Neuronal stem cell (in vitro differentiated cells): Measurements from ENCODE around the gene MXD4.
A peak's percentile ranks its signal among the peaks of the same experiment; 100 is the strongest.

Experiments used
- DNase-seq: peaks from one replicate; pipeline ENCODE4 v3.0.0-alpha.2; 2013; ENCODE audit warnings: low spot score
- H2AFZ ChIP-seq: one replicate; pipeline ENCODE4 v1.6.1; 2013; ENCODE audit warnings: mild to moderate bottlenecking, low read length, inconsistent platforms
- H2AK5ac ChIP-seq: 2 replicates; pipeline ENCODE4 v1.6.1; 2013; ENCODE audit warnings: low read depth, mild to moderate bottlenecking, inconsistent platforms, low read length, moderate library complexity, mixed read lengths
- H2BK120ac ChIP-seq: 2 replicates; pipeline ENCODE4 v1.6.1; 2013; ENCODE audit warnings: low read depth, mild to moderate bottlenecking, inconsistent platforms, low read length, moderate library complexity, mixed read lengths
- H2BK12ac ChIP-seq: one replicate; pipeline ENCODE4 v1.6.1; 2013; ENCODE audit warnings: low read length, inconsistent platforms
- H2BK15ac ChIP-seq: 2 replicates; pipeline ENCODE4 v1.6.1; 2013; ENCODE audit warnings: mild to moderate bottlenecking, low read length, inconsistent platforms, mixed read lengths
- H2BK5ac ChIP-seq: one replicate; pipeline ENCODE4 v1.6.1; 2013; ENCODE audit warnings: inconsistent platforms, mild to moderate bottlenecking, low read length, moderate library complexity
- H3K14ac ChIP-seq: one replicate; pipeline ENCODE4 v1.6.1; 2013; ENCODE audit warnings: low read length, inconsistent platforms
- H3K18ac ChIP-seq: 2 replicates; pipeline ENCODE4 v1.6.1; 2013; ENCODE audit warnings: low read length, inconsistent platforms
- H3K23ac ChIP-seq: 2 replicates; pipeline ENCODE4 v1.6.1; 2013; ENCODE audit warnings: low read depth, mild to moderate bottlenecking, mixed read lengths, low read length, inconsistent platforms; ENCODE audit not compliant: poor library complexity
- H3K27ac ChIP-seq: replicated peaks from 3 replicates; pipeline ENCODE4 v1.5.1; 2013; ENCODE audit warnings: low read length, inconsistent platforms
- H3K27me3 ChIP-seq, 3 experiments: 2 replicates each; pipeline ENCODE4 v1.6.1; 2013; ENCODE audit warnings: low read length in 3 of 3, mild to moderate bottlenecking in 2 of 3, inconsistent platforms in 1 of 3, low read depth in 1 of 3, mixed read lengths in 1 of 3, moderate library complexity in 1 of 3; ENCODE audit not compliant: control insufficient read depth in 3 of 3, insufficient read depth in 3 of 3
- H3K36me3 ChIP-seq, 2 donors: replicated peaks in 1 of 2; 2 replicates each; pipeline ENCODE4 v1.6.1; 2013; ENCODE audit warnings: low read length in 2 of 2; ENCODE audit not compliant: control insufficient read depth in 2 of 2, insufficient read depth in 2 of 2
- H3K4ac ChIP-seq: 2 replicates; pipeline ENCODE4 v1.6.1; 2013; ENCODE audit warnings: inconsistent platforms, mild to moderate bottlenecking, low read length, moderate library complexity
- H3K4me1 ChIP-seq, 2 donors: 1 replicate in 1 of 2; 2 replicates in 1 of 2; pipeline ENCODE4 v1.6.1; 2013; ENCODE audit warnings: low read length in 2 of 2, low read depth in 1 of 2; ENCODE audit not compliant: control insufficient read depth in 2 of 2, insufficient read depth in 1 of 2
- H3K4me2 ChIP-seq: one replicate; pipeline ENCODE4 v1.6.1; 2013; ENCODE audit warnings: mild to moderate bottlenecking, low read length, inconsistent platforms; ENCODE audit not compliant: insufficient read depth, poor library complexity, severe bottlenecking
- H3K4me3 ChIP-seq, 2 donors: 2 replicates each; pipeline ENCODE4 v1.5.1; 2013; ENCODE audit warnings: low read length in 2 of 2, mild to moderate bottlenecking in 2 of 2, inconsistent platforms in 1 of 2, moderate library complexity in 1 of 2
- H3K79me1 ChIP-seq: one replicate; pipeline ENCODE4 v1.6.1; 2013; ENCODE audit warnings: low read depth, mild to moderate bottlenecking, inconsistent platforms, low read length, moderate library complexity
- H3K9ac ChIP-seq: one replicate; pipeline ENCODE4 v1.6.1; 2013; ENCODE audit warnings: mild to moderate bottlenecking, low read depth, low read length, inconsistent platforms; ENCODE audit not compliant: poor library complexity
- H3K9me3 ChIP-seq, 2 donors: replicated peaks in 1 of 2; 2 replicates each; pipeline versions ENCODE3 to v1.6.1; 2013; ENCODE audit warnings: low read length in 2 of 2, mild to moderate bottlenecking in 2 of 2, inconsistent platforms in 1 of 2, low read depth in 1 of 2, mixed read lengths in 1 of 2, moderate library complexity in 1 of 2; ENCODE audit not compliant: control insufficient read depth in 2 of 2, insufficient read depth in 1 of 2
- H4K8ac ChIP-seq: one replicate; pipeline ENCODE4 v1.6.1; 2013; ENCODE audit warnings: low read depth, mild to moderate bottlenecking, inconsistent platforms, low read length, moderate library complexity
- H4K91ac ChIP-seq: one replicate; pipeline ENCODE4 v1.6.1; 2013; ENCODE audit warnings: low read length, low read depth, mild to moderate bottlenecking, inconsistent platforms; ENCODE audit not compliant: poor library complexity
- WGBS, 2 donors: extraction: QIAGEN DNeasy Blood & Tissue Kit; methylation state at CpG; one replicate each; pipeline ENCODE4 v1.1.7; 2013; ENCODE audit warnings: missing lambda C conversion rate in 2 of 2, mixed read lengths in 1 of 2; ENCODE audit not compliant: insufficient read length in 2 of 2, insufficient replicate concordance in 1 of 2; ENCODE audit errors: extremely low coverage in 2 of 2; 5-methylcytosine and 5-hydroxymethylcytosine counted together

MXD4 gene

DNA sequence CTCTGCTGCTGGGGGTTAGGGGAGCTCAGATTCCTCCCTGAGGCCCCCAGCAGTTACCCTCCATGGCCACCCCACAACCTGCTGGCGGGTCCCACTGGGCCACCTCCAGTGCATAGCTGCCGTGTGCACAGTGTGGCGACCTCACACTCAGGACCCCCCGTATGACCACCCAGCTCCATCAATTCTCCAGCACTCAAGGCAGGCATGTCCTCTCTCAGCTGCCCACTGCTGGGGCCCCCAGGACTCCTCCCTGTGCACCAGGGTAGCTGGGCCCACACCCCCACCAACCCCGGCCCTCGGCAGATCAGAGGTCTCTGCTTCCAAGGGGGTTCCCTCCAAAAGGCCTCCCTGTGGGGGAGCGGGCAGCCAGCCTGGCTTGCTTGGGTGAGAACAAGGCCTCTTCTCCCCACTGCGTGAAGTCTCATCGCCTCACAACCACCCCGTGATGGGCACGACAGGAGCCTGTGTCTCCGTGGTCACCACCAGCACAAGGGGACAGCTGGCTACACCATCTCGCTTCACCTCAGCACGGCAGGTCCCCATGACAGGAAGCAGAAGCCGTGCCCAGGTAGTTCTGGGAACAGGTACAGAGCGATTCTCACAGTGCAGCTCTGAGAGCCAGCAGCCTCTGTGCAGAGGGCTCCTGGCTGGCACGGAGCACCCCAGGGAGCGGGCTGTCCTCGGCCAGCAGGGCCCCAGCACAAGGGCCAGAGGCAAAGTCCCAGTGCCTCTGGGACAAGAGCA, 15.4 kb downstream of the MXD4 start:
- Histone ChIP-seq H2BK5ac (peak overlapping the region; percentile 53), H2AK5ac (no peak overlapping the region), H3K36me3 (peaks cover 6 to 21% of the 10 kb centered on the region in 2 donors), H3K79me1 (peaks cover 2% of the 10 kb centered on the region), H3K4me2 (no peak overlapping the region), H3K9ac (no peak overlapping the region), H4K91ac (no peak overlapping the region), H3K9me3 (peaks cover 0 to 3% of the 10 kb centered on the region in 2 donors), H3K4ac (no peak overlapping the region), H3K23ac (peak overlapping the region; percentile 65), H2BK15ac (peak overlapping the region; percentile 9), H3K14ac (no peak overlapping the region), H2BK120ac (no peak overlapping the region), H3K18ac (peak overlapping the region; percentile 8), H3K4me1 (peaks cover 0 to 4% of the 10 kb centered on the region in 2 donors), H3K27me3 (no peaks in the 10 kb centered on the region), H3K27ac (no peak overlapping the region), H4K8ac (no peak overlapping the region), H3K4me3 (peak overlapping the region in 1 of 2 donors; percentile 41), H2BK12ac (no peak overlapping the region), H2AFZ (no peak overlapping the region)
- WGBS, 2 donors = no CpG with 5 or more reads among the region's 19 CpGs
- DNase-seq = no peak

DNA sequence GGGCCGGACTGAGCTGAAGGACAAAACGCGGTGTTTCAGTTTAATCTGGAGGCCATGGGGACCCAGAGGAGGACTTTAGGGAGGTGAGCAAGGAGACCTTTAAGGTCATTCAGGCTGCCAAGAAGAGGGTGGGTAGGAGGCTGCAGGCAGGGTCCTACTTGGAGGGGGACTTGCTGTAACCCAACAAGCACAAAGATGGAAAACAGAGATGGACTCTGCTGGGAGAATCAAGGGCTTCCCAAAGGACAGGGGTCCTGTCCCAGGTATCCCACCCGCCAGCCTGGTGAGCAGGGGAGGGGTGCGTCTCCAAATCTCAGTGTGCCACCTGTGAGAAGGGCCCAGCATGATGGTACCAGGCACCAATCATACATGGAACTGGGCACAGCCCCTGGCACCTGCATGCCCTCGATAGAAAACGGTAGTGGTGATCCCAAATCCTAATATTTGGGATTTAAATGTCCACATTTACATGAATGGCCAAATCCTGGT, 16.1 kb downstream of the MXD4 start:
- peaks cover 4% of the 10 kb centered on the region for H3K79me1 ChIP-seq
- H3K18ac ChIP-seq = no peak overlapping the region
- peaks cover 0 to 6% of the 10 kb centered on the region in 2 donors for H3K4me1 ChIP-seq
- no peak overlapping the region for H2BK15ac ChIP-seq
- WGBS, 2 donors = no CpG with 5 or more reads among the region's 7 CpGs
- H3K36me3 ChIP-seq = peaks cover 0 to 16% of the 10 kb centered on the region in 2 donors
- no peak overlapping the region for H4K8ac ChIP-seq
- H4K91ac ChIP-seq = no peak overlapping the region
- peak overlapping the region; percentile 40 for H3K9ac ChIP-seq
- no peaks in the 10 kb centered on the region for H3K27me3 ChIP-seq
- H3K4me3 ChIP-seq = no peak overlapping the region
- no peak overlapping the region for H2AFZ ChIP-seq
- H2BK120ac ChIP-seq = no peak overlapping the region
- H2BK12ac ChIP-seq = no peak overlapping the region
- no peak overlapping the region for H2BK5ac ChIP-seq
- peak overlapping the region; percentile 37 for H3K23ac ChIP-seq
- H3K9me3 ChIP-seq = peaks cover 0 to 3% of the 10 kb centered on the region in 2 donors
- DNase-seq = no peak
- no peak overlapping the region for H3K14ac ChIP-seq
- H3K27ac ChIP-seq = no peak overlapping the region
- no peak overlapping the region for H3K4ac ChIP-seq
- H2AK5ac ChIP-seq = no peak overlapping the region
- no peak overlapping the region for H3K4me2 ChIP-seq

GRCh38 chr4:2245057-2245786, 16.7 kb downstream of the MXD4 start:
- H2BK15ac ChIP-seq = no peak overlapping the region
- no peaks in the 10 kb centered on the region for H3K27me3 ChIP-seq
- peaks cover 4% of the 10 kb centered on the region for H3K79me1 ChIP-seq
- no peak overlapping the region for H2AFZ ChIP-seq
- H2AK5ac ChIP-seq = no peak overlapping the region
- WGBS, 2 donors = no CpG with 5 or more reads among the region's 7 CpGs
- no peak overlapping the region for H3K4me2 ChIP-seq
- H3K4ac ChIP-seq = no peak overlapping the region
- H2BK120ac ChIP-seq = no peak overlapping the region
- no peak overlapping the region for H4K8ac ChIP-seq
- no peak overlapping the region for H3K4me3 ChIP-seq
- no peak overlapping the region for H3K27ac ChIP-seq
- H2BK12ac ChIP-seq = no peak overlapping the region
- H4K91ac ChIP-seq = no peak overlapping the region
- no peak for DNase-seq
- H3K4me1 ChIP-seq = peaks cover 0 to 11% of the 10 kb centered on the region in 2 donors
- H3K18ac ChIP-seq = peak overlapping the region; percentile 19
- H3K14ac ChIP-seq = no peak overlapping the region
- H3K9me3 ChIP-seq = peaks cover 0 to 3% of the 10 kb centered on the region in 2 donors
- H3K9ac ChIP-seq = peak overlapping the region; percentile 40
- H3K36me3 ChIP-seq = peaks cover under 1 to 11% of the 10 kb centered on the region in 2 donors
- H2BK5ac ChIP-seq = no peak overlapping the region
- H3K23ac ChIP-seq = peak overlapping the region; percentile 37
